ENCODE measurements around the gene WTIP.

WTIP gene

GRCh38 chr19:34489175-34489574 lies 7.6 kb downstream of the WTIP start:
- TF ChIP-seq GATA1 (IDR thresholded peaks at IDR 0.05; ENCODE audit: low read depth, low read length) (no peak), POLR2A (IDR thresholded peaks at IDR 0.05; ENCODE audit: low read length) (no peak)
- DNase-seq, result no peak

GRCh38 chr19:34490141-34490766 lies 8.7 kb downstream of the WTIP start:
- no peak for DNase-seq
- TF ChIP-seq GATA1 (IDR thresholded peaks at IDR 0.05; ENCODE audit: low read depth, low read length) (no peak), POLR2A (IDR thresholded peaks at IDR 0.05; ENCODE audit: low read length) (no peak)

GRCh38 chr19:34493038-34493648 lies 11.6 kb downstream of the WTIP start:
- TF ChIP-seq GATA1 (IDR thresholded peaks at IDR 0.05; ENCODE audit: low read depth, low read length) (no peak), POLR2A (IDR thresholded peaks at IDR 0.05; ENCODE audit: low read length) (no peak)
- DNase-seq, result no peak

DNA sequence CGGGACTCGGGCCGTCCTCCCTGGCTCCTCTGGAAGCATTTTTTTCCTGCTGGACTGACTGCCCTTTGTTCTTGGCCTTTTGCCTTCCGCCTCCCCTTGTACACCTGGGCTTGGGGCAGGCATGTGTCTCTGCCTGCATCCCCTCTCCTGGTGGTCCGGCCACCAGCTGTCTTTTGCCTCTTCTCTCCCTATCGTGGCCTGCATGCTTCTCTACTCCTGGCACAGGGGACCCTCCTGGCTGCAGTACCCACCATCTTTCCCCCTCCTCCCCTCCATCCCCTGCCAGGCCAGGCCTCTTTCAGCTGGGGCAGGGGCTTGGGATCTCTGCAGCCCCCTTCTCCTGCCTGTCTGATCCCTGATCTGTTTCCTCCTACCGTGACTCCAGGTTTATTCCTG lies 12.1 kb downstream of the WTIP start:
- TF ChIP-seq GATA1 (IDR thresholded peaks at IDR 0.05; ENCODE audit: low read depth, low read length) (no peak), POLR2A (IDR thresholded peaks at IDR 0.05; ENCODE audit: low read length) (no peak)
- no peak for DNase-seq

- TF ChIP-seq GATA1 (IDR thresholded peaks at IDR 0.05; ENCODE audit: low read depth, low read length) (no peak), POLR2A (IDR thresholded peaks at IDR 0.05; ENCODE audit: low read length) (no peak)
- no peak for DNase-seq
Observed at GRCh38 chr19:34494601-34495000, 13.0 kb downstream of the WTIP start.

GRCh38 chr19:34495416-34495815 lies 13.9 kb downstream of the WTIP start:
- no peak for DNase-seq
- no peak for TF ChIP-seq GATA1 (IDR thresholded peaks at IDR 0.05; ENCODE audit: low read depth, low read length)
- TF ChIP-seq POLR2A (IDR thresholded peaks at IDR 0.05; ENCODE audit: low read length), result no peak

DNA sequence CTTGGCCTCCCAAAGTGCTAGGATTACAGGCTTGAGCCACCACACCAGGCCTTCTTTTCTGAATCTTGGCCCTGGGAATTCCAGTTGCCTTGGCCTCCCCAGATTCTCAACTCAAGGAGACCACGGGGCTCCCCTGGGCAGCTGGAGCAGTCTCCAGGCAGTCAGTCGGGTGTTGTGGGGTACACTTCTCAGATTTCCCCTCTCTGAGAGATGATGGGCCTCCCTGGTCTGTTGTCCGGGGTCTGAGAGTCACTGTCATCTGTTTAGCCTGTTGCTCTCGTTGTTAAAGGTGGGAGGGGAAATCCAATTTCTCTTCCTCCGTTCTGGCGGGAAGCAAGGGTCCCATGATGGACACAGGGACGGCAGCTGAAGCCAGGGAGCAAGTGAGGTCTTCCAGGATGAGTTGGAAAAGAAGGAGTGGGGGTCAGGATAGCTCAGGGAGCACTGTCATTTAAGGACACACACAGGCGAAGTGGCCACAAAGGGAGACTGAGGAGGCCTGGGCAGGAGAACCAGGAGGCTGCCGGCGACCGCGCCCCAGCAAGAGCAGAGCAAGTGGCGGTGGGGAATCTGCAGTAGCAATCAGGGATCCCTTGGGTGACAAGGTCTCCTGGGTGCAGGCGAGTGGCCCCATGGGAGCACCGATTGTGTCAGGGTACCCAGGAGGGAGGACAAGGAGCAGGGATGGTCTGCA lies 15.7 kb downstream of the WTIP start:
- TF ChIP-seq POLR2A (IDR thresholded peaks at IDR 0.05; ENCODE audit: low read length), result no peak
- TF ChIP-seq GATA1 (IDR thresholded peaks at IDR 0.05; ENCODE audit: low read depth, low read length), result no peak

DNA sequence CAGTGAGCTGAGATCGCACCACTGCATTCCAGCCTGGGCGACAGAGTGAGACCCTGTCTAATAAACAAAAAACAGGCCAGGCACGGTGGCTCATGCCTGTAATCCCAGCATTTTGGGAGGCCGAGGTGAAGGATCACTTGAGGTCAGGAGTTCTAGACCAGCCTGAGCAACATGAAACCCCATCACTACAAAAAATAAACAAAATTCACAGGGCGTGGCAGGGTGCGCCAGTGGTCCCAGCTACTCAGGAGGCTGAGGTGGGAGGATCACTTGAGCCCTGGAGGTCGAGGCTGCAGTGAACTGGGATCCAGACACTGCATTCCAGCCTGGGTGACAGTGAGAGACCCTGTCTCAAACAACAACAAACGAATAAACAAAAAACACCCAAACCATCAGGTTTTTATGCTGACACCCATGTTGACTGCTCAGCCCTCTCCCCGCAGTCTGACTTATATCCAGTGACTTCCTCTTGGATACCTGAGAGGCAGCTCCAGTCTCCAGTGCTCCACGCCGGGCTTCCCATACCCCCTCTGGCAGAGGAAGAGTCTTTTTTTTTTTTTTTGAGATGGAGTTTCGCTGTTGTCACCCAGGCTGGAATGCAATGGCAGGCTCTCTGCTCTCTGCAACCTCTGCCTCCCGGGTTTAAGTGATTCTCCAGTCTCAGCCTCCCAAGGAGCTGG lies 17.7 kb downstream of the WTIP start:
- TF ChIP-seq POLR2A (IDR thresholded peaks at IDR 0.05; ENCODE audit: low read length) (no peak), GATA1 (IDR thresholded peaks at IDR 0.05; ENCODE audit: low read depth, low read length) (no peak)
- DNase-seq, result no peak

More for the DNA sequence above, 15.7 kb downstream of the WTIP start:
- DNase-seq, result no peak

DNA sequence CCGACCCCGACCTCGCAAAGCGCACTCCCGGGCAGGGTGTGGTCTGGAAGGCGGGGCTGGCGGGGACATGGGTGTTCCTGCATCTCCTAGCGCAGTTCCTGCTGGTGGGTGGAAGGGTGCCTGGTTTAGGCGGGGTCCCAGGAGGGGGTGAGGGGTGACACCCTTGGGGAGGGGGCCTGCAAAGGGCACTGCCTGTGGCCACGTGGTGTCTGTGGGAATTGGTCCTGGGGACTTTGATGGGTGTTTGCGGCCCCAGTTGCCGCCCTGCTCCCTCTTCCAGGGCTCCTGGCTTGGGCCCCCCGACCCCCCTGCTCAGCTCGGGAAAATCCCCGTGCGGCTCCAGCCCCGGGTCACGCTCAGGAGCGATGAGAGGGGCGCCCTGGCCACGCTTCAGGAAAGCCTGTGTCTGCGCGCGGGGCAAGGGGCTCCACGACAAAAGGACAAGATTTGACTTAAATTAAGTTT lies 19.1 kb downstream of the WTIP start:
- no peak for DNase-seq
- TF ChIP-seq GATA1 (IDR thresholded peaks at IDR 0.05; ENCODE audit: low read depth, low read length) (no peak), POLR2A (IDR thresholded peaks at IDR 0.05; ENCODE audit: low read length) (no peak)

- no peak for TF ChIP-seq GATA1 (IDR thresholded peaks at IDR 0.05; ENCODE audit: low read depth, low read length)
- TF ChIP-seq POLR2A (IDR thresholded peaks at IDR 0.05; ENCODE audit: low read length), result no peak
- DNase-seq, result peak; percentile 83 to 91
Observed at GRCh38 chr19:34501339-34502320, 20.1 kb downstream of the WTIP start.

DNA sequence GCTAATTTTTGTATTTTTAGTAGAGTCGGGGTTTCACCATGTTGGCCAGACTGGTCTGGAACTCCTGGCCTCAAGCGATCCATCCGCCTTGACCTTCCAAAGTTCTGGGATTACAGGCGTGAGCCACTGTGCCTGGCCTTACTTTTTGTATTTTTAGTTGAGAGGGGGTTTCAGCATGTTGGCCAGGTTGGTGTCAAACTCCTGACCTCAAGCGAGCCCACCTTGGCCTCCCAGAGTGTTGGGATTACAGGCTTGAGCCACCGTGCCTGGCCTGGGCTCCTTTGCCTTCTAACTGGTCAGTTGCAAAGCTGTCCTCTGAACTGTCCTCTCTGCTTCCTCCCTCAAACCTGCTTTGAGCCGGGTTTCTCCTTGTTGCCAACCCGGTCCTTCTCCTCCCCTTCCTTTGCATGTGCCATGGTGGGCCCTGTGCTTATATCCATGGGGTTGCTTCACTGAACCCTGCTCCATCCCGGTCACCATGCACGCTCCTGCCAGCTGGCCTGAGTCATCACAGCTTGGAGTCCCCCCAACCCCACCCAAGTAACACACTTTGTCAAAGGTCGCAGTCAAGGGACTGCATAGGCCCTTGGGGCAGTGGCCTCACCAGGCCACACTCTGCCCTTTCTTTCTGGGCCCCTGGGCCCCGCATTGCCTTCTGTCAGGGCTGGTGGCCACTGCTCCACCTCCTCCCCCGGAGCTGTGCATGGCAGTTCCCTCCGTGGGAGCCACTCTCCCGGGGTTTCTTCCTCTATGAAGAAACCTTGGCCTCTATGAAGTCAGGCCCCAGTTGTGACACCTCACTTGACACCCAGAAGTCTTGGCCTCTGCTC lies 21.2 kb downstream of the WTIP start:
- TF ChIP-seq POLR2A (IDR thresholded peaks at IDR 0.05; ENCODE audit: low read length) (no peak), GATA1 (IDR thresholded peaks at IDR 0.05; ENCODE audit: low read depth, low read length) (no peak)

DNA sequence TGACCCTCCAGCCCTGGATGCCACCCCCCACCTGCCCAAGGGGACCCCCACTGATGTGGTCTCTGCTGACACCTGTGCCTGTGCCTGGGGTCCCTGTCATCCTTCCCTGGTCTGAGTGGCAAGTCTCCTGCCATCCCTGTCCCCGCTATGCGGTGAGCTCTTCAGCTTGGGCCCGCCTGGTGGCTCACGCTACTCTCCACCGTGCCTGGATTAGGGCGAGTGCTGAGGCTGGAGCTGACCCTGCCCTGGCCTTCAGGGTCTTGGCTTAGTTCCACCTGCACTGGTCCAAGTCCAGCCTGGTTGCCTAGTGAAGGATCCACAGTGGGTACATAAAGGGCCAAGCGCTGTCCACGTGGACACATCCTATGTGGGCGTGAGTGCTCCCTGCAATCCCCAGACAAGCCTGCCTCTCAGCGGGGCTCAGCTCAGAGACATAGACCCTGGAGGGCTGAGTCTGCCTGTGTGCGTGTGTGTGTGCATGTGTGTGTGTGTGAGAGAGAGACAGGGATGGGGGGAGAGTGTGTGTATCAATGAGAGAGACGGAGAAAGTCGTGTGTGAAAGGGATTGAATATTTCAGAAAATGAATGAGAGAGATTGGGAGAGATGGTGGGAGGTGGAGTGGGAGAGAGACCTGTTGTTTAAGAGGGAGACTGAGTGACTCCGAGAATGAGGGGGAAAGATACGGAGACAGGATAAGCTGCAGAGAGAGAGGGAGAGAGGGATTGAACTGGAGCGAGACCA lies 22.1 kb downstream of the WTIP start:
- TF ChIP-seq POLR2A (IDR thresholded peaks at IDR 0.05; ENCODE audit: low read length) (no peak), GATA1 (IDR thresholded peaks at IDR 0.05; ENCODE audit: low read depth, low read length) (no peak)
- DNase-seq, result no peak

More for the DNA sequence above, 21.2 kb downstream of the WTIP start:
- DNase-seq, result no peak

Measured in erythroblast (primary cell).